Body of pancreas (tissue), 4 donors: ENCODE data around the gene FLRT2.

Experiments used
- POLR2A ChIP-seq, 3 donors: fragments of 450-650 bp; IDR thresholded peaks; one replicate each; pipeline ENCODE4 v1.6.1; 2016; ENCODE audit warnings: antibody characterized with exemption in 3 of 3, mild to moderate bottlenecking in 2 of 3
- TF ChIP-seq, protein P1 (sequence below), 7 experiments: fragments of 450-650 bp in 4 of 7; fragments of 200-600 bp in 3 of 7; sonication (generic) in 3 of 7; IDR thresholded peaks; one replicate each; pipeline ENCODE4 v1.5.1; 2016 to 2019; ENCODE audit warnings: antibody characterized with exemption in 7 of 7

GRCh38 chr14:85542623-85543022 lies 12.7 kb downstream of the FLRT2 start:
- TF ChIP-seq, protein P1, sequence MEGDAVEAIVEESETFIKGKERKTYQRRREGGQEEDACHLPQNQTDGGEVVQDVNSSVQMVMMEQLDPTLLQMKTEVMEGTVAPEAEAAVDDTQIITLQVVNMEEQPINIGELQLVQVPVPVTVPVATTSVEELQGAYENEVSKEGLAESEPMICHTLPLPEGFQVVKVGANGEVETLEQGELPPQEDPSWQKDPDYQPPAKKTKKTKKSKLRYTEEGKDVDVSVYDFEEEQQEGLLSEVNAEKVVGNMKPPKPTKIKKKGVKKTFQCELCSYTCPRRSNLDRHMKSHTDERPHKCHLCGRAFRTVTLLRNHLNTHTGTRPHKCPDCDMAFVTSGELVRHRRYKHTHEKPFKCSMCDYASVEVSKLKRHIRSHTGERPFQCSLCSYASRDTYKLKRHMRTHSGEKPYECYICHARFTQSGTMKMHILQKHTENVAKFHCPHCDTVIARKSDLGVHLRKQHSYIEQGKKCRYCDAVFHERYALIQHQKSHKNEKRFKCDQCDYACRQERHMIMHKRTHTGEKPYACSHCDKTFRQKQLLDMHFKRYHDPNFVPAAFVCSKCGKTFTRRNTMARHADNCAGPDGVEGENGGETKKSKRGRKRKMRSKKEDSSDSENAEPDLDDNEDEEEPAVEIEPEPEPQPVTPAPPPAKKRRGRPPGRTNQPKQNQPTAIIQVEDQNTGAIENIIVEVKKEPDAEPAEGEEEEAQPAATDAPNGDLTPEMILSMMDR (IDR thresholded peaks at IDR 0.05): no peak
- no peak for TF ChIP-seq POLR2A (IDR thresholded peaks at IDR 0.05)
